HL-60 (cell line): ENCODE results near the gene EIF1.

Experiments used
- GABPA ChIP-seq: IDR thresholded peaks from 2 replicates; pipeline ENCODE4 v1.6.1; 2012; ENCODE audit warnings: low read depth
- POLR2AphosphoS5 ChIP-seq: IDR thresholded peaks from 2 replicates; pipeline ENCODE4 v1.6.1; 2012; ENCODE audit warnings: low read depth
- REST ChIP-seq: IDR thresholded peaks from 2 replicates; pipeline ENCODE4 v1.6.1; 2012; ENCODE audit warnings: low read depth; ENCODE audit not compliant: insufficient replicate concordance
- TF ChIP-seq, protein P1 (sequence below): IDR thresholded peaks from one replicate; pipeline ENCODE4 v1.5.1; 2011; ENCODE audit warnings: low read length, control low read depth, inconsistent platforms; ENCODE audit not compliant: insufficient read depth

DNA sequence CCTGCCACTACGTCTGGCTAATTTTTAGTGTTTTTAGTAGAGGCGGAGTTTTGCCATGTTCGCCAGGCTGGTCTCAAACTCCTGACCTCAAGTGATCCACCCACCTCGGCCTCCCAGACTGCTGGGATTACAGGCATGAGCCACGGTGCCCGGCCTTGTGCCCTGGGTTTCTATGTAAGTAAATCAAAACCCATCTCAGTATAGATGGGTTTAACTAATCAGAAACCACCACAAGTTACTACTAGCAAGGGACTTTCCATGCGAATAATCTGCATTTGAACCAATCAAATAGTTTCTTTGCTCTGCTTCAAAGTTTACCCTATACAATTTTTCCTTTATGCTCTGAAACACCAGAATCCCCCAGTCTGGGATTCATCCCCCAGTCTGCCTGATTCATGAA lies 16.5 kb upstream of the EIF1 start:
- TF ChIP-seq, protein P1, sequence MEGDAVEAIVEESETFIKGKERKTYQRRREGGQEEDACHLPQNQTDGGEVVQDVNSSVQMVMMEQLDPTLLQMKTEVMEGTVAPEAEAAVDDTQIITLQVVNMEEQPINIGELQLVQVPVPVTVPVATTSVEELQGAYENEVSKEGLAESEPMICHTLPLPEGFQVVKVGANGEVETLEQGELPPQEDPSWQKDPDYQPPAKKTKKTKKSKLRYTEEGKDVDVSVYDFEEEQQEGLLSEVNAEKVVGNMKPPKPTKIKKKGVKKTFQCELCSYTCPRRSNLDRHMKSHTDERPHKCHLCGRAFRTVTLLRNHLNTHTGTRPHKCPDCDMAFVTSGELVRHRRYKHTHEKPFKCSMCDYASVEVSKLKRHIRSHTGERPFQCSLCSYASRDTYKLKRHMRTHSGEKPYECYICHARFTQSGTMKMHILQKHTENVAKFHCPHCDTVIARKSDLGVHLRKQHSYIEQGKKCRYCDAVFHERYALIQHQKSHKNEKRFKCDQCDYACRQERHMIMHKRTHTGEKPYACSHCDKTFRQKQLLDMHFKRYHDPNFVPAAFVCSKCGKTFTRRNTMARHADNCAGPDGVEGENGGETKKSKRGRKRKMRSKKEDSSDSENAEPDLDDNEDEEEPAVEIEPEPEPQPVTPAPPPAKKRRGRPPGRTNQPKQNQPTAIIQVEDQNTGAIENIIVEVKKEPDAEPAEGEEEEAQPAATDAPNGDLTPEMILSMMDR = no peak
- no peak for TF ChIP-seq POLR2AphosphoS5
- no peak for TF ChIP-seq REST
- no peak for TF ChIP-seq GABPA
